Measurements from ENCODE around the gene PLVAP.

PLVAP gene

GRCh38 chr19:17319473-17320238 lies 57.5 kb downstream of the PLVAP start:
- no peak for DNase-seq

GRCh38 chr19:17318966-17319365 lies 58.2 kb downstream of the PLVAP start:
- no peak for DNase-seq

- DNase-seq: no peak
Observed at GRCh38 chr19:17314007-17314593, 63.0 kb downstream of the PLVAP start.

GRCh38 chr19:17312189-17313113 lies 64.7 kb downstream of the PLVAP start:
- DNase-seq: no peak

GRCh38 chr19:17311455-17312188 lies 65.5 kb downstream of the PLVAP start:
- no peak for DNase-seq

- no peak for DNase-seq
Observed at GRCh38 chr19:17309965-17310461, 67.1 kb downstream of the PLVAP start.

GRCh38 chr19:17309198-17309964 lies 67.8 kb downstream of the PLVAP start, which contains the start of gene DDA1:
TSS of gene DDA1 (plus strand) at chr19:17309563. CDS start at chr19:17309655, 92 bp downstream.
- peak; percentile 98 for DNase-seq

GRCh38 chr19:17307876-17308377 lies 69.2 kb downstream of the PLVAP start:
- no peak for DNase-seq

- no peak for DNase-seq
Observed at GRCh38 chr19:17306285-17306714, 70.8 kb downstream of the PLVAP start.

GRCh38 chr19:17305517-17306284 lies 71.4 kb downstream of the PLVAP start, which contains the start of gene MRPL34:
TSS of gene MRPL34 (plus strand) at chr19:17305872. CDS start at chr19:17305893, 21 bp downstream.
- DNase-seq: peak; percentile 96

GRCh38 chr19:17305216-17305516 lies 72.0 kb downstream of the PLVAP start:
- DNase-seq: no peak

GRCh38 chr19:17304386-17305215 lies 72.5 kb downstream of the PLVAP start:
- no peak for DNase-seq

- no peak for DNase-seq
Observed at GRCh38 chr19:17303940-17304267, 73.2 kb downstream of the PLVAP start.

- DNase-seq: peak; percentile 68
Observed at GRCh38 chr19:17303167-17303939, 73.8 kb downstream of the PLVAP start, which contains the start of gene ABHD8. TSS of gene ABHD8 (minus strand) at chr19:17303425. CDS start at chr19:17301616, 1,809 bp downstream.

GRCh38 chr19:17302391-17303166 lies 74.6 kb downstream of the PLVAP start:
- DNase-seq: no peak

Measured in NCI-H1436 treated with DMSO at 0.1 percent for 48 hours (cell line).